ENCODE data around the gene TTN.

The TTN gene

DNA sequence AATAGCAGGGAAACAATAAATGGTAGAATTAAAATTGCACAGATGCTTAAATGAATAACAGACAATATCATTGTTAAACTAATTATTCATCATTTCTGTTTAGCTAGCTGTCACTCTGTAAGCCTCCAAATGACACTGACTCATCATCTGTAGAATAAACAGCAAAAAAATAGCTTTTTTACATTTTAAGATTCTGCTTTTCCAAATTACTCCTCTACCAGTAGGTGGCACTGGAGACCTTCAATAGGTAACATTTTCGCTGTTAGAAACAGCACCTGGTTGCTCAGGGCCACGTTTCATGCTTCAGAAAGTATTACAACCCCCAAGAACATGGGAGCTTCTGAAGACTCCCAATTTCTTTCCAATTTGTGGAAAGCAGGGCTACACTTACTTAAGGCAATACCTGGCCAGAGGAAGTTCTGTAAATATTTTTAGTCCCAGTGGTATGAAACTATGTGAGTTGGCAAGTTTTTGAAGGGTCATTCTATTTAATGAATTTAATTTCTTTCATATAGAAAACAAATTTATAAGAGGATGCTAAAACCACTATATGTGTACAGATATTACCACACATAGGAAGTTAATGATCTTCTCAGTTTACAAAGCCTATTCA is 45.4 kb downstream of the TTN start:
- no peak overlapping the region for H3K4me3 ChIP-seq (ENCODE audit: low read length)
- peak; percentile 10 for DNase-seq (ENCODE audit: low read depth)
- TF ChIP-seq, protein P1, sequence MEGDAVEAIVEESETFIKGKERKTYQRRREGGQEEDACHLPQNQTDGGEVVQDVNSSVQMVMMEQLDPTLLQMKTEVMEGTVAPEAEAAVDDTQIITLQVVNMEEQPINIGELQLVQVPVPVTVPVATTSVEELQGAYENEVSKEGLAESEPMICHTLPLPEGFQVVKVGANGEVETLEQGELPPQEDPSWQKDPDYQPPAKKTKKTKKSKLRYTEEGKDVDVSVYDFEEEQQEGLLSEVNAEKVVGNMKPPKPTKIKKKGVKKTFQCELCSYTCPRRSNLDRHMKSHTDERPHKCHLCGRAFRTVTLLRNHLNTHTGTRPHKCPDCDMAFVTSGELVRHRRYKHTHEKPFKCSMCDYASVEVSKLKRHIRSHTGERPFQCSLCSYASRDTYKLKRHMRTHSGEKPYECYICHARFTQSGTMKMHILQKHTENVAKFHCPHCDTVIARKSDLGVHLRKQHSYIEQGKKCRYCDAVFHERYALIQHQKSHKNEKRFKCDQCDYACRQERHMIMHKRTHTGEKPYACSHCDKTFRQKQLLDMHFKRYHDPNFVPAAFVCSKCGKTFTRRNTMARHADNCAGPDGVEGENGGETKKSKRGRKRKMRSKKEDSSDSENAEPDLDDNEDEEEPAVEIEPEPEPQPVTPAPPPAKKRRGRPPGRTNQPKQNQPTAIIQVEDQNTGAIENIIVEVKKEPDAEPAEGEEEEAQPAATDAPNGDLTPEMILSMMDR (conservative IDR thresholded peaks at IDR 0.05; ENCODE audit: low read depth, low read length): peak; percentile 74

DNA sequence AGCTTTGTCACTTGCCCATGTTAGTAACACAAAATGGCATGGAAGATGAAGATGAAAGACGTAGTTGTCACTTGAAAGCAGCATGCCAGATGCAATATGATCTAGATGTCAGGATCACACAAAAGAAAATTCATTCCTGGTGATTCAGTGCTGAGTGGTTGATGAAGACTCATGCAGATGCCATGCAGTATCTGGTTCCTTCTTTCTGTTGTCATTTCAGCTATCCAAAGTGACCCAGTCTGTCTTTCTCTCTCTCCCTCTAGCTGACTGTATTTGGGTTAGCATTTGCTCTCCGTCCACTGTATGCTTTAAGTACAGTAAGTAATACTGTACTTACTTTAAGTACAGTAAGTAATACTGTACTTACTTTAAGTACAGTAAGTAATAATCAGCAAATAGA is 50.4 kb downstream of the TTN start:
- DNase-seq (ENCODE audit: low read depth): no peak
- H3K4me3 ChIP-seq (ENCODE audit: low read length): no peak overlapping the region

DNA sequence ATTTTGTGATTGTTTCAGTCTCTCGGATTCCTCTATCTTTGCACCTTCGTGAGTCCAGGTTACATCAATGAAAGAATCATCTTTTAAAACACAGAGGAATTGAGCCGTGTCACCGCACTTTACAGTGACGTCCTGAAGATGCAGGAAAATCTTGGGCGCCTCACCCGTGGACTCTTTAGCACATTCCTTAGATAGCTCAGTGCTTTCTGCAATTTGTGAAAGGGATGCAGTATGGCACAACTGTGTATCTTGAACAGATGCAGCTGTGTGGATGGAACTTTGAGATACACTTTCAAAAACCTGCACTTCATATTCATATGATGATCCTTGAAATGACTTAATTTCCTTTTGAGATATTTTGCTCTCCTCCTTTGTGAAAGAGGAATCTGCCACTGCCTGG is 50.9 kb downstream of the TTN start:
- no peak for DNase-seq (ENCODE audit: low read depth)
- H3K4me3 ChIP-seq (ENCODE audit: low read length): no peak overlapping the region
- TF ChIP-seq, protein P1 (conservative IDR thresholded peaks at IDR 0.05; ENCODE audit: low read depth, low read length): no peak

More for the DNA sequence above, 50.4 kb downstream of the TTN start:
- TF ChIP-seq, protein P1 (conservative IDR thresholded peaks at IDR 0.05; ENCODE audit: low read depth, low read length): no peak

DNA sequence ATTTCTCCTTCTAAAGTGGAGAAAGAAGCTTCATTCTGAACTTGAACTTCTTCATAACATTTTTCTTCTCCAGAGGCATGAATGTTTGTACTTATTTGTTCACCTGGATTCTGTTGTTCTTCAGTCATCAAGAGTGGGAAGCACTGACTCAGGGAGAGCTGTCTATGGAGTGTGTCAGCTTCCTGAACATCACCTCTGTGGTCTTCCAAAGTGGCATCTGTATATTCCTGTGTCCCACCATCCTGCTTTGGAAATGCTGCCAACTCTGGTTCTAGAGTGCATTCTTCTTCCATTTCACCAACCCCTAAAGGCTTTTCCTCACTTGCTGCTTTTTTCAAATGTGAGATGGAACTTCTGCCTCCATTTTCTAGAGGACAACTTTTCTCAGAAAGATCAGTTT is 59.5 kb downstream of the TTN start:
- DNase-seq (ENCODE audit: low read depth): no peak
- no peak overlapping the region for H3K4me3 ChIP-seq (ENCODE audit: low read length)
- TF ChIP-seq, protein P1 (conservative IDR thresholded peaks at IDR 0.05; ENCODE audit: low read depth, low read length): no peak

DNA sequence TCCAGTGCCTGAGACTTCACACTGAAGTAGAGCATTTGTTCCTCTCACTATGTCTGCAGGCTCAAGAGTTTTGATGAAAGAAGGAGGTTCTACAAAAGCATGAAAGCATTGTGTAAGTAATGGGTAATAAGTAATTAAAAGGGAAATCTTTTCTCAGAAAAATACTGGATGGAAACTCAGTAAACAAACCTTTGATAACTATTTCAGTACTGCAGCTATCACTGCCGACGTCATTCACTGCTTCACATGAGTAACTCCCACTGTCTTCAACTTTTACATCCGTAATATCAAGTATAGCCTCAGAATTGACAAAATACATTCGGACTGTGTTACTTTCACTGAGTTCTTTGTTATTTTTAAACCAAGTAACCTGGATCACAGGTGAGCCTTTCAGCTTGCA is 72.7 kb downstream of the TTN start:
- DNase-seq (ENCODE audit: low read depth): no peak
- no peak overlapping the region for H3K4me3 ChIP-seq (ENCODE audit: low read length)
- TF ChIP-seq, protein P1 (conservative IDR thresholded peaks at IDR 0.05; ENCODE audit: low read depth, low read length): no peak

DNA sequence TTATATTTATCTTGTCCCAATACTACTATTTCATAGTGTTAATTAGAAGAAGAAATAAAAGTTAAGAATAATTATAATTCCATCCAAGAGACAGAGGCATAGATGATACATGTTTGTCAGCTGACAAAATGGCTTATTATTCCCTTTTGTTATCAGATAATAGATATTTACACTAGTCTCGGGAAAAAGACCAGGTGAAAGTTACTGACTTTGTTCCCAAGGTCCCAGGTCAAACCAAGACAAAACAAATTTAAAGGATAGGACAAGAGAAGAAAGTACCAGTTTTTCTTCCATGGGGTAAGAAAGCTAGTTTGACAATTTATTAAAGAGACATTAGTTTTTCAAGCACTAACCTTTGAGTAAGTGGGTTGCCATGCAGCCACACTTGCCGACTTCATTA is 73.2 kb downstream of the TTN start:
- DNase-seq (ENCODE audit: low read depth): no peak
- H3K4me3 ChIP-seq (ENCODE audit: low read length): no peak overlapping the region
- TF ChIP-seq, protein P1 (conservative IDR thresholded peaks at IDR 0.05; ENCODE audit: low read depth, low read length): no peak

DNA sequence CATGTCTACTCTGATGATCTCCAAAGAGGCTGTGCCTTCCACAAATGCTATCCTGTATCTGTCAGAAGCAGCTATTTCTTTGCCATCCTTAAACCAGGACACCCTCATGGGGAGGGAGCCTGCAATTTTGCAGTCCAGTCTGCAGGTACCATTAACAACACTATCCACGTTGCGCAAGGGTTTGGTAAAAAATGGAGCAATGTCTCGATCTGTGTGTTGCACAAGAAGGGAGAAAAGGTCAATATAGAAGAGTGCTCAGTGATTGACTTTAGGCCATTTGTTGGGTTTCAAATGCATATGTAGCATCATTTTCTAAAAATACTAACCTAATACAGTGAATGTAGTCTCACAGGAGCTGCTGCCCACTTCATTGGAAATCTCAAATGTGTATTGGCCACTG is 74.3 kb downstream of the TTN start:
- DNase-seq (ENCODE audit: low read depth): no peak
- H3K4me3 ChIP-seq (ENCODE audit: low read length): no peak overlapping the region
- TF ChIP-seq, protein P1 (conservative IDR thresholded peaks at IDR 0.05; ENCODE audit: low read depth, low read length): no peak
